Lung (tissue), 12 donors: ENCODE data around the gene EPB41L2. TPM values are rescaled to one million over a fixed set of nuclear protein-coding genes. Genes with fewer than 3 reads are reported as not detected.

ENCODE experiments used
- ATAC-seq: fragments of 200-7000 bp; cut with Tn5 transposase; one replicate; pipeline ENCODE4 v1.9.1; 2020; ENCODE audit warnings: moderate number of reproducible peaks; ENCODE audit not compliant: insufficient read depth, low FRiP score
- DNase-seq, 3 donors: peaks; one replicate each; pipeline ENCODE4 v3.0.0-alpha.2; 2013 to 2017
- H3K27ac ChIP-seq, 2 donors: one replicate each; pipeline ENCODE4 v1.5.1; 2013; ENCODE audit warnings: mild to moderate bottlenecking in 2 of 2, moderate library complexity in 2 of 2, control low read depth in 1 of 2, inconsistent platforms in 1 of 2, low read depth in 1 of 2, low read length in 1 of 2
- H3K27me3 ChIP-seq, 3 donors: one replicate each; pipeline ENCODE4 v1.5.1; 2013; ENCODE audit warnings: low read length in 2 of 3; ENCODE audit not compliant: control insufficient read depth in 3 of 3, insufficient read depth in 3 of 3
- H3K36me3 ChIP-seq, 4 donors: one replicate each; pipeline ENCODE4 v1.5.1; 2013; ENCODE audit warnings: low read length in 4 of 4, mild to moderate bottlenecking in 1 of 4, moderate library complexity in 1 of 4; ENCODE audit not compliant: control insufficient read depth in 4 of 4, insufficient read depth in 4 of 4
- H3K4me1 ChIP-seq, 5 donors: one replicate each; pipeline ENCODE4 v1.5.1; 2013; ENCODE audit warnings: low read length in 5 of 5, mild to moderate bottlenecking in 2 of 5, moderate library complexity in 1 of 5; ENCODE audit not compliant: control insufficient read depth in 5 of 5, insufficient read depth in 5 of 5
- H3K4me3 ChIP-seq: one replicate; pipeline ENCODE4 v1.5.1; 2013; ENCODE audit warnings: mild to moderate bottlenecking, control low read depth, moderate library complexity
- H3K9ac ChIP-seq, 2 donors: one replicate each; pipeline ENCODE4 v1.5.1; 2013; ENCODE audit warnings: low read length in 2 of 2, control low read depth in 1 of 2; ENCODE audit not compliant: insufficient read depth in 1 of 2
- H3K9me3 ChIP-seq, 4 donors: one replicate each; pipeline ENCODE4 v1.5.1; 2013; ENCODE audit warnings: low read length in 3 of 4, mild to moderate bottlenecking in 1 of 4, moderate library complexity in 1 of 4; ENCODE audit not compliant: control insufficient read depth in 4 of 4, insufficient read depth in 3 of 4
- CTCF ChIP-seq: IDR thresholded peaks from 2 replicates; pipeline ENCODE4 v1.5.1; 2012; ENCODE audit warnings: mild to moderate bottlenecking; ENCODE audit errors: control extremely low read depth, extremely low read depth
- WGBS, 2 donors: extraction: QIAGEN DNeasy Blood & Tissue Kit; methylation state at CpG; one replicate each; pipeline ENCODE4 v1.1.7; 2013; 5-methylcytosine and 5-hydroxymethylcytosine counted together
- polyA plus RNA-seq, 2 donors: library from polyadenylated mRNA; stranded (reverse); fragments of 200-250 nt; gene quantifications; one replicate each; pipeline ENCODE4 v1.2.1, GENCODE V29; 2013
- total RNA-seq, 2 donors: library from RNA; depleted of rRNA in 1 of 2; stranded (reverse); fragments of >200 nt in 1 of 2; gene quantifications; one replicate each; pipeline ENCODE4 v1.2.1, GENCODE V29; 2014 to 2021
- donor health status: control.
- donor health status: control.
- donor health status: Bipolar disorder and iron deficiency.
- donor health status: healthy.
- donor health status: DM: yes; HTN: yes; CAD: no.

Gene EPB41L2
- total and polyA plus RNA-seq, 4 donors = 21.9 to 265 (median 52.7) TPM

GRCh38 chr6:130949553-130949952 lies 113.5 kb downstream of the EPB41L2 start:
- TF ChIP-seq CTCF = no peak
- DNase-seq (no peak), ATAC-seq (no peak)
- H3K27ac ChIP-seq = no peak overlapping the region
- no peaks in the 10 kb centered on the region for H3K9me3 ChIP-seq
- no peaks in the 10 kb centered on the region for H3K27me3 ChIP-seq
- H3K36me3 ChIP-seq = peaks cover 0 to 14% (median 6%) of the 10 kb centered on the region in 4 donors
- peaks cover 0 to 9% (median 5%) of the 10 kb centered on the region in 5 donors for H3K4me1 ChIP-seq
- 95% methylated on average over 1 of the region's 1 CpG for WGBS, 2 donors
- H3K9ac ChIP-seq = no peak overlapping the region
- no peak overlapping the region for H3K4me3 ChIP-seq

- no peak for DNase-seq
- Histone ChIP-seq H3K4me3 (no peak overlapping the region), H3K27me3 (no peaks in the 10 kb centered on the region), H3K27ac (no peak overlapping the region), H3K9me3 (no peaks in the 10 kb centered on the region), H3K9ac (no peak overlapping the region), H3K4me1 (peaks cover 0 to 16% (median 5%) of the 10 kb centered on the region in 5 donors), H3K36me3 (peaks cover 0 to 12% (median 6%) of the 10 kb centered on the region in 4 donors)
- no peak for ATAC-seq
- no peak for TF ChIP-seq CTCF
- 49 to 64% methylated on average over 4 of the region's 4 CpGs for WGBS, 2 donors
Observed at GRCh38 chr6:130947464-130947863, 115.6 kb downstream of the EPB41L2 start.

GRCh38 chr6:130946076-130946475 lies 117.0 kb downstream of the EPB41L2 start:
- no peak for TF ChIP-seq CTCF
- WGBS, 2 donors = 85 to 91% methylated on average over 2 of the region's 2 CpGs
- no peaks in the 10 kb centered on the region for H3K27me3 ChIP-seq
- peaks cover 0 to 16% (median 5%) of the 10 kb centered on the region in 5 donors for H3K4me1 ChIP-seq
- no peak overlapping the region for H3K9ac ChIP-seq
- ATAC-seq (no peak), DNase-seq (no peak)
- peaks cover 0 to 5% (median 1%) of the 10 kb centered on the region in 4 donors for H3K36me3 ChIP-seq
- no peaks in the 10 kb centered on the region for H3K9me3 ChIP-seq
- no peak overlapping the region for H3K4me3 ChIP-seq
- no peak overlapping the region for H3K27ac ChIP-seq

GRCh38 chr6:130945401-130945919 lies 117.6 kb downstream of the EPB41L2 start:
- no peak for ATAC-seq
- WGBS, 2 donors = 51 to 68% methylated on average over 4 of the region's 4 CpGs

More at GRCh38 chr6:130945401-130945919, 117.6 kb downstream of the EPB41L2 start:
- H3K9ac ChIP-seq = no peak overlapping the region
- H3K27ac ChIP-seq = peak overlapping the region in 1 of 2 donors; percentile 53
- H3K27me3 ChIP-seq = no peaks in the 10 kb centered on the region
- H3K4me3 ChIP-seq = no peak overlapping the region
- no peak for TF ChIP-seq CTCF
- no peaks in the 10 kb centered on the region for H3K9me3 ChIP-seq
- H3K4me1 ChIP-seq = peaks cover 0 to 16% (median 5%) of the 10 kb centered on the region in 5 donors
- peaks cover 0 to 5% (median 1%) of the 10 kb centered on the region in 4 donors for H3K36me3 ChIP-seq
- DNase-seq = no peak
